ENCODE measurements around the gene GRIN1.

The GRIN1 gene

DNA sequence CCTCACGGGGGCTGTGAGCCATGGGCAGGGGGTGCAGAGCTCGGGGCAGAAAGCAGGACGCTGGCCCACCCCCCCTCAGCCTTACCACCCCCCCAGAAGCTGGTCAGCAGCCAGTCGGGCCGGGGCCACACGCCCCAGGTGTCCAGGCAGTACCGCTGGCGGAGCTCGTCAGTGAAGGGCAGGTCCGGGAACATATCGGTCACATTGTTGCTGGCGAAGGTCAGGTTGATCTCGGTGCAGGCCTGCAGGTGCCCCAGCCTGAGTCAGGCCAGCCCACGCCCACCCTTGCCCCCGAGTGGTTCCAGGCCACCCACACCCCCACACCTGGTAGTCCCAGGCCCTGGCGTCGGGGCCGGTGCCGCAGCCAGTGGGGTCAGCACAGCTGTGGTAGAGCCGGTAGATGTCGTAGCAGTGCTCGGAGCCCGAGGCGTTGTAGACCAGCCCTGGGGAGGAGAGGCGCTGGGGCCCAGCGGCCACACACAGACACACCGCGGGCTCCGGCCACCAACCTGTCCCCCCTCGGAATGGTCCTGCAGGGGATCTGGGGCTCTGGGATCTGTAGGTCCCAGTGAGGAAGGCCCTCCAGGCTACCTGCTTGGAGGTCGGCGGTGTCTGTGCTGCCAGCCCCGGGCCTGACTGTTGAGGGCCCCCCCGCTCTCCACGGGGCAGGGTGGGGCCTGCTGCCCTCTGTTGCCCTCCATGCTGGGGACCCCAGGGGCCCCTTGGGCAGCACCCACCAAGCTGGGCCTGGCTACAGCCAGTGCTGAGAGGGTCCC lies 27.0 kb upstream of the GRIN1 start:
- FAIRE-seq: no peak

DNA sequence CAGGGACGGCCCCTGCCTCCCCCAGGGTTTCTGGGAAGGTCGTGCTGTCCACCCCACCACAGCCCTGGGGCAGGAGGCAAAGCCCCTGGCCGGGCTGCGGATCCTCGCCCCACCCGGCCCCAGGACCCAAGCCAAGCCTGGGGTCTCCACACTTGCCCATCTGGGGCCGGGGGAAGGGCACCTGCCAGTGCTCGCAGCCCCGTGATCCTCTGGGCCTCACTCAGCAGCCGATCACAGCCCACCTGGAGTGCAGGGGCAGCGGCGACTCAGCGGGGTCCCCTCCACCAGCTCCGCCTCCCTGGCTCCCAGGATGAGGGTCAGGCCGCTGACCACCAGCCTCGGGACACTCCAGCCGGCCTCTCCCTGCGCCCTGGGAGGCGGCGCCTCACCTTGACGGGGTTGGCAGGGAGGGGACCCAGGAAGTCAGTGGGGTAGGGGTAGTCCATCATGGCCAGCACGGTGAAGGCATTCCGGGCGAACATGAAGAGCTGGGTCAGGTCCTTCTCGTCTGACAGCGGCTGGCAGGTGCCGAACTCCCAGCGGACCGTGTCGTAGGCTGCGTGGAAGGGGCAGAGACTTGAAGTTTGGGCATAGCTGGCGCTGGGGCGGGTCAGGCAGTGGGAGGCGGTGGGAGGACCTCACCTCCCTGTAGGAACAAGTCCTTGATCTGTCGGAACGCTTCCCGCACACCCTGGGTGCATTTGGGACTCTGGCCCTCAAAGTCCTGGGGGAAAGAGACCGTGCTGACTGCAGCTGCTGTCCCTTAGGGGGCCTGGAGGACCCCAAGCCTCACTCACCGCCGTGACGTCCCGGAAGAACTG lies 26.2 kb upstream of the GRIN1 start:
- FAIRE-seq: no peak
- TF ChIP-seq POLR2AphosphoS5 (IDR thresholded peaks at IDR 0.05; ENCODE audit: low read depth, low read length) (no peak), PAX5 (IDR thresholded peaks at IDR 0.05; ENCODE audit: insufficient read depth, low read length, severe bottlenecking) (no peak)
- no peak for DNase-seq (ENCODE audit: insufficient read length, low spot score)

More for the DNA sequence above, 27.0 kb upstream of the GRIN1 start:
- no peak for TF ChIP-seq PAX5 (IDR thresholded peaks at IDR 0.05; ENCODE audit: insufficient read depth, low read length, severe bottlenecking)
- no peak for TF ChIP-seq POLR2A (IDR thresholded peaks at IDR 0.05; ENCODE audit: low read depth, low read length)
- no peak for TF ChIP-seq POLR2AphosphoS5 (IDR thresholded peaks at IDR 0.05; ENCODE audit: low read depth, low read length)
- no peak for TF ChIP-seq POU2F2 (IDR thresholded peaks at IDR 0.05; ENCODE audit: low read depth, low read length)
- no peak for TF ChIP-seq TAF1 (IDR thresholded peaks at IDR 0.05; ENCODE audit: low read depth, low read length)
- TF ChIP-seq SPI1 (IDR thresholded peaks at IDR 0.05; ENCODE audit: low read depth, low read length): no peak
- no peak for DNase-seq (ENCODE audit: insufficient read length, low spot score)

DNA sequence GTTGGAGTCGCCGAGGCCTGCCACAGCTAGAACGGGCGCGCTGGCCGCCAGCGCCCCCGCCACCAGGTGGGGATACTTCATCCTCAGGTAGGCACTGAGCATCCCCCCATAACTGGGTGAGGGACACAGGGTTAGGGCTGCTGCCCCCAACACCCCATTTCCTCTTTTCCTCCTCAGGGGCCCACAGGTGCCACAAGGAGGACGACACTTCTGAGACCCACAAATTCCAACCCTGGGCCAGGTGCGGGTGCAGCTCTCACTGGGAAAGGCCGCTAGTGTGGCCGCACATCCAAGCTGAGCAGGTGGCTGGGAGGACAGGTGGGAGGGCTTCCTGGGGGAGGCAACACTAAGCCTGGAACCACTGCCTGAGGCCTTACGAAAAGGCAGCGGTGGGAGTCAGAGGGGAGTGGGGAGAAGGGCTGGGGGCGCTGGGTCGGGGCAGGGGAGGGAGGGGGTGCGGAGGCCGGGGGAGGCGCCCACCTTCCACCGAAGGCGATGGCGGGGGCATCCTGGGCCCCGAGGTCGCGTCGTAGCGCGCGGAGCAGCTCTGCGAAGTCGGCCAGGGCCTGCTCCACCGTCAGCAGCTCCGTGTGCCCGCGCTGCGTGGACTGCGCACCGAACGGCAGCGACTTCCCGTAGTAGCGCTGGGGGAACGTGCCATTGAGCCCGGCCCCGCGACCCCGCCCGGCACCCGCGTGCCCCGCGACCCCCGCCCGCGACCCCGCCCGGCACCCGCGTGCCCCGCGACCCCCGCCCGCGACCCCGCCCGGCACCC lies 25.4 kb upstream of the GRIN1 start:
- peak; percentile 49 for TF ChIP-seq SPI1 (IDR thresholded peaks at IDR 0.05; ENCODE audit: low read depth, low read length)
- TF ChIP-seq POU2F2 (IDR thresholded peaks at IDR 0.05; ENCODE audit: low read depth, low read length): no peak
- no peak for DNase-seq (ENCODE audit: insufficient read length, low spot score)
- no peak for FAIRE-seq

DNA sequence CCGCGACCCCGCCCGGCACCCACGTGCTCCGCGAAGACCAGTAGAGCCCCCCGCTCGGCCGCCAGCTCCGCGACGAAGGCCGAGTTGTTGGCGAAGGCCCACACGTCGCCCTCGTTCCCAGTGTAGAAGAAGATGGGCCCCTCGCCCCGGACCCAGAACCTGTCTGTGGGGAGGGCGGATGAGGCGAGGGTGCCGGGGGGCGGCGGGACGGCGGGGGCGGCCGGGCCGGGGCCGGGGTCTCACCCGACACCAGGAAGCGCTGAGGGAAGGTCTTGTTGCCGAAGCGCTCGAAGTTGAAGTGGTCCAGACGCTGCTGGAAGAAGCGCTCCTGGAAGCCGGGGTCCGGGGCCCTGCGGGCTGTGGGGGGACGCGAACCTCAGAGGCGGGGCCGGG lies 24.7 kb upstream of the GRIN1 start:
- DNase-seq (ENCODE audit: insufficient read length, low spot score): no peak
- no peak for FAIRE-seq
- TF ChIP-seq POLR2A (IDR thresholded peaks at IDR 0.05; ENCODE audit: low read depth, low read length): no peak
- TF ChIP-seq SPI1 (IDR thresholded peaks at IDR 0.05; ENCODE audit: low read depth, low read length): no peak
- TF ChIP-seq PAX5 (IDR thresholded peaks at IDR 0.05; ENCODE audit: insufficient read depth, low read length, severe bottlenecking): no peak
- TF ChIP-seq TAF1 (IDR thresholded peaks at IDR 0.05; ENCODE audit: low read depth, low read length): no peak
- TF ChIP-seq POLR2AphosphoS5 (IDR thresholded peaks at IDR 0.05; ENCODE audit: low read depth, low read length): no peak

DNA sequence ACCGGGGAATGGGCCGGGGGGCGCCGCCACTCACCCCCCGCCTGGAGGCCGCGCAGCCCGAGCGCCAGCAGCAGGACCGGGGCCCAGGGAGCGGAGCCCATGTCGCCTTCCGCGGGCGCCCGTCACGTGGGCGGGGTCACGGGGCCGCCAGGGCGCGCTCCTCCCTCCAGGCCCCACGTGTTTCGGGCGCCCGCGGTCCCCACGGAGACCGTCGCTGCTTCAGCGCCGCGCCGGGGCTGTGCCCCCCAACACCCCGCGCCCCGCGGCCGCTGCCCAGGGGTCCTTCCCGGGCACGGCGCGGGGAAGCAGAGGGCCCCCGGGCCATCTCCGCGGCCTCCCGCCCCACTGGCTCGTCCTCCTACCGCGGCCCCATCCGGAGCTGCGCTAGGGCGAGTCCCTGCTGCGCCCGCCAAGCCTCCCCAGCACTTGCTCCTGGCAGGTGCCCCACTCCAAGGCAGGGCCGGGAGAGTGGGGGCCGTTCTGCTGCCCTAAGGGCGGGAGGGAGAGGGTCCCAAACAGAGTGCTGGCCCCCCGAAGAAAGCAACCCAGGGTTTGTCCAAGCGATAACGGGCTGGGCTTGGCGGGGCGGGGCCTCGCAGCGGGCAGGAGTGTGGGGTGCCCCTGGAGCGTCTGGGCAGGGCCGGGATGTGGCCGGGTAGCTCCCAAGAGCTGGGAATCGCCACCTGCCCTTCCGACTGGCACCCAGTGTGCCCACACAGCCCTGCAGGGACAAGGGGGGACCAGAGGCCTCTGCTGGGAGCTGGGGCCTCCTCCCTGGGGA lies 24.2 kb upstream of the GRIN1 start, which contains the start of gene DPP7:
Gene DPP7, minus strand, starts transcription at position 121 of the 781 bp plus-strand sequence. Its CDS starts 20 bp downstream, at position 101.
- peak; percentile 97 for DNase-seq (ENCODE audit: insufficient read length, low spot score)
- no peak for TF ChIP-seq TAF1 (IDR thresholded peaks at IDR 0.05; ENCODE audit: low read depth, low read length)
- 0 out of 2 replicates have a peak, but pooled peaks have one; percentile 37 for TF ChIP-seq POLR2A (IDR thresholded peaks at IDR 0.05; ENCODE audit: low read depth, low read length)
- peak; percentile 85 for FAIRE-seq

DNA sequence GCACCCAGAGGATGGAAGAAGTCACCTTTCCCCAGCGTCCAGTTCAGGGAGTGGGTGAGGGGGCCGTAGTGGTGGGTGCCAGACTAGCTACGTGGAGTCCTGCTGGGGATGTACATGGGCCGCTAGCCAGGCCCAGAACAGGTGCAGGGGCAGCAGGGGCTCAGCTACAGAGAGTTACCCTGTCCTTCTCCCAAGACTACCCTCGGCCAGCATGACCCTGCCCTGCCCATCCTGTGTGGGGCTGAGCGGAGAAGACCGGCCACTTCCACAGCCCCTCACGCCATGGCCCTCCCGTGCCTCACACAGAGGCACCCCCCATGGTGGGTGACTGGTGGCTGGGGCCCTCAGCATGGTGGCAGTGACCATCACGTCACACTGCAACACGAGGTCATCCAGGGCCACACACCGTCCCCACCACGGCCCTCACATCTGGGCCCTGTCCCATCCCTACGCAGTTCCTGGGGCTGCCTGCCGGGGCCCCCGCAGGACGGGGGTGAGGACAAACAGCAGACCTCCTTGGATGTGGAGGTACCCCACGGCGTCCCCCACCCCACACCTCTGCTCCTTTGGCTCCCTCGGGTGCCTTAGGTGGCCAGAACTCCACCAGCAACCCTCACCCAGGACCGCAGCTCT lies 23.4 kb upstream of the GRIN1 start:
- DNase-seq (ENCODE audit: insufficient read length, low spot score) (no peak), FAIRE-seq (no peak)

DNA sequence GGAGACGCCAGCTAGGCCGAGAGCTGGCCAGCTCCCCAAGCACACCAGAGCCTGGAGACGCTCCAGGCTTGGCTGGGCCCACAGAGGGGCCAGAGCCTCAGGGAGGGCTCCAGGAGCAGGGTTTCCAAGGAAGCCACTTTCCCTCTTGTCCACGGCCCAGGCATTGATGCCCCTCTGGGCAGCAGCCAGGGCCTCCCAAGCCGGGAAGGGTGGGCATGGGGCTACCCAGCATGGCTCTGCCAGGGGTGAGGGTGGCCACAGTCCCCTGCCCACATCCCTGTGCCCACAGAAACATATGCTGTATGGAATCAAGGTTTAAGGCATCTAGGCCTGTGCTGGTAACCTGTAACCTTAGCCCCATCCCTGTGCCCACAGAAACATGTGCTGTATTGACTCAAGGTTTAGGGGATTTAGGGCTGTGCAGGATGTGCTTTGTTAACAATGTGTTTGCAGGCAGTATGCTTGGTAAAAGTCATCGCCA lies 22.9 kb upstream of the GRIN1 start:
- FAIRE-seq: no peak
- DNase-seq (ENCODE audit: insufficient read length, low spot score): no peak

More for the DNA sequence above, 23.4 kb upstream of the GRIN1 start:
- TF ChIP-seq POU2F2 (IDR thresholded peaks at IDR 0.05; ENCODE audit: low read depth, low read length) (no peak), POLR2A (IDR thresholded peaks at IDR 0.05; ENCODE audit: low read depth, low read length) (no peak), POLR2AphosphoS5 (IDR thresholded peaks at IDR 0.05; ENCODE audit: low read depth, low read length) (no peak), SPI1 (IDR thresholded peaks at IDR 0.05; ENCODE audit: low read depth, low read length) (no peak), TAF1 (IDR thresholded peaks at IDR 0.05; ENCODE audit: low read depth, low read length) (no peak), PAX5 (IDR thresholded peaks at IDR 0.05; ENCODE audit: insufficient read depth, low read length, severe bottlenecking) (no peak)

DNA sequence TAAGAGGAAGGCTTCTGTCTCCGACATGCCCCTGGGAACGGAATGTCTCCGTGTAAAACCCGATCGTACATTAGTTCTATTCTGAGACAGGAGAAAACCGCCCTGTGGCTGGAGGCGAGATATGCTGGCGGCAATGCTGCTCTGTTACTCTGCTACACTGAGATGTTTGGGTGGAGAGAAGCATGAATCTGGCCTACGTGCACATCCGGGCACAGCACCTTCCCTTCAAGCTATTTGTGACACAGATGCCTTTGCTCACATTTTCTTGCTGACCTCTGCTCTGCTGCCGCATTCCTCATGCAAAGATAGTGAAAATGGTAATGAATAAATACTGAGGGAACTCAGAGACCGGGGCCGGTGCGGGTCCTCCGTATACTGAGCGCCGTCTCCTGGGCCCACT lies 22.2 kb upstream of the GRIN1 start:
- DNase-seq (ENCODE audit: insufficient read length, low spot score): no peak
- FAIRE-seq: no peak
- TF ChIP-seq POU2F2 (IDR thresholded peaks at IDR 0.05; ENCODE audit: low read depth, low read length) (no peak), PAX5 (IDR thresholded peaks at IDR 0.05; ENCODE audit: insufficient read depth, low read length, severe bottlenecking) (no peak), POLR2A (IDR thresholded peaks at IDR 0.05; ENCODE audit: low read depth, low read length) (no peak), SPI1 (IDR thresholded peaks at IDR 0.05; ENCODE audit: low read depth, low read length) (no peak), TAF1 (IDR thresholded peaks at IDR 0.05; ENCODE audit: low read depth, low read length) (no peak), POLR2AphosphoS5 (IDR thresholded peaks at IDR 0.05; ENCODE audit: low read depth, low read length) (no peak)

More for the DNA sequence above, 22.9 kb upstream of the GRIN1 start:
- TF ChIP-seq TAF1 (IDR thresholded peaks at IDR 0.05; ENCODE audit: low read depth, low read length) (no peak), SPI1 (IDR thresholded peaks at IDR 0.05; ENCODE audit: low read depth, low read length) (no peak), PAX5 (IDR thresholded peaks at IDR 0.05; ENCODE audit: insufficient read depth, low read length, severe bottlenecking) (no peak), POLR2AphosphoS5 (IDR thresholded peaks at IDR 0.05; ENCODE audit: low read depth, low read length) (no peak), POLR2A (IDR thresholded peaks at IDR 0.05; ENCODE audit: low read depth, low read length) (no peak), POU2F2 (IDR thresholded peaks at IDR 0.05; ENCODE audit: low read depth, low read length) (no peak)
